ENCODE data around the gene LINS1. TPM values are rescaled to one million over a fixed set of nuclear protein-coding genes. Genes with fewer than 3 reads are reported as not detected.

Gene LINS1
- total RNA-seq = 10 to 100 TPM; 16.3 to 32.2 (median 22.8) TPM

GRCh38 chr15:100602064-100602822 lies at the start of gene LINS1, which contains the start of gene ASB7:
Gene LINS1, minus strand, starts transcription at chr15:100602184. Its CDS starts 21,342 bp downstream, at chr15:100580842.
Gene ASB7, plus strand, starts transcription at chr15:100602589. Its CDS starts 9,628 bp downstream, at chr15:100612217.
- TF ChIP-seq CTCF (IDR thresholded peaks at IDR 0.05) = no peak
- peak; percentile 98 for DNase-seq (ENCODE audit: low spot score)
- peak; percentile 98 for ATAC-seq (ENCODE audit: low FRiP score)

- ATAC-seq (ENCODE audit: low FRiP score) = no peak
Observed at GRCh38 chr15:100651253-100651652, 49.3 kb upstream of the LINS1 start.

GRCh38 chr15:100650685-100651084 lies 48.7 kb upstream of the LINS1 start:
- no peak for DNase-seq (ENCODE audit: low spot score)
- no peak for TF ChIP-seq CTCF (IDR thresholded peaks at IDR 0.05)
- ATAC-seq (ENCODE audit: low FRiP score) = no peak

More at GRCh38 chr15:100651253-100651652, 49.3 kb upstream of the LINS1 start:
- TF ChIP-seq CTCF (IDR thresholded peaks at IDR 0.05) = no peak
- no peak for DNase-seq (ENCODE audit: low spot score)

GRCh38 chr15:100648951-100649350 lies 47.0 kb upstream of the LINS1 start:
- DNase-seq (ENCODE audit: low spot score) = no peak
- ATAC-seq (ENCODE audit: low FRiP score) = no peak
- no peak for TF ChIP-seq CTCF (IDR thresholded peaks at IDR 0.05)

- DNase-seq (ENCODE audit: low spot score) (no peak), ATAC-seq (ENCODE audit: low FRiP score) (no peak)
- no peak for TF ChIP-seq CTCF (IDR thresholded peaks at IDR 0.05)
Observed at GRCh38 chr15:100645671-100646070, 43.7 kb upstream of the LINS1 start.

- DNase-seq (ENCODE audit: low spot score) = no peak
- TF ChIP-seq CTCF (IDR thresholded peaks at IDR 0.05) = no peak
- no peak for ATAC-seq (ENCODE audit: low FRiP score)
Observed at GRCh38 chr15:100642950-100643338, 41.0 kb upstream of the LINS1 start.

Measured in omental fat pad (tissue), 4 donors.